ENCODE data around the gene ARFIP2. TPM values are rescaled to one million over a fixed set of nuclear protein-coding genes. Genes with fewer than 3 reads are reported as not detected.

The ARFIP2 gene
- total RNA-seq, 4 donors from 2014 or later, result 34.2 to 50.7 (median 38.4) TPM

DNA sequence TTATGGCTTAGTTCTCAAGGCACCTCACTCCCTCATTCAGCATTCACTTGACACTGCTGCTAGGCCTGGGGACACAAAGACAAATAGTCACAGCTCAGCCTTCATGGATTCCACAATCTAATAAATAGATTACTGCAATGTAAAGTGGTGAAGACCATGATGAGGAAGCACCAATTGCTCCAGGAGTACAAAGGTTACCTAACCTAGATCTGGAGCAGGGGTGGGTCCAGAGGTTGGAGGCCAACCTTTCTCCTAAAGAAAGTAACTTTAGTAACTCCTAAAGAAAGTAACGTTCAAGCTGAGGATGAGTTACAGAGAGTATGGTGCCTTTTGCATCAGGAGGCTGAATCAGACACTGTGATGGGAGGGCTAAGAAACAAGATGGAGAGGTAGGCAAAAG is 11.5 kb downstream of the ARFIP2 start:
- TF ChIP-seq CTCF (IDR thresholded peaks at IDR 0.05; ENCODE audit: low read depth), result no peak

GRCh38 chr11:6468712-6469495 is 12.2 kb downstream of the ARFIP2 start:
- no peak for TF ChIP-seq CTCF (IDR thresholded peaks at IDR 0.05; ENCODE audit: low read depth)

DNA sequence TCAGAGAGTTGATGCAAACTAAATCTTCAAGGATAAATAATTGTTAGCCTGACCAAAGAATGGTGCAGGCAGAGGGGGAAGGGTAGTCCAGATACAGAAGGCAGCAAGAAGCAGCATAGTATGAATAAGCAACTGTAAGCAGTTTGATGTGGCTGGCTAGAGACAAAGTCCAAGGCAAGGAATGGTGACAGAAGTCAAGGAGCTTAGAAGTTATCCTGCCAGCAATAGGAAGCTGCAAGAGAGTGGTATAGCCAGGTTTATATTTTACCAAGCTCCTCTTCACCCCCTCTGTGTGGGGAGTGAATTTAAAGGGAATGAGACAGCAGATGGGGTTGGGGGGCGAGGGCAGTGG is 22.1 kb downstream of the ARFIP2 start:
- TF ChIP-seq CTCF (IDR thresholded peaks at IDR 0.05; ENCODE audit: low read depth), result no peak

- no peak for TF ChIP-seq CTCF (IDR thresholded peaks at IDR 0.05; ENCODE audit: low read depth)
These were observed 22.6 kb downstream of the ARFIP2 start for GRCh38 chr11:6458352-6459098.

GRCh38 chr11:6457581-6458320 is 23.4 kb downstream of the ARFIP2 start:
- no peak for TF ChIP-seq CTCF (IDR thresholded peaks at IDR 0.05; ENCODE audit: low read depth)

GRCh38 chr11:6456361-6457073 is 24.6 kb downstream of the ARFIP2 start:
- TF ChIP-seq CTCF (IDR thresholded peaks at IDR 0.05; ENCODE audit: low read depth), result no peak
